Measurements from ENCODE around the gene APOBEC2.

DNA sequence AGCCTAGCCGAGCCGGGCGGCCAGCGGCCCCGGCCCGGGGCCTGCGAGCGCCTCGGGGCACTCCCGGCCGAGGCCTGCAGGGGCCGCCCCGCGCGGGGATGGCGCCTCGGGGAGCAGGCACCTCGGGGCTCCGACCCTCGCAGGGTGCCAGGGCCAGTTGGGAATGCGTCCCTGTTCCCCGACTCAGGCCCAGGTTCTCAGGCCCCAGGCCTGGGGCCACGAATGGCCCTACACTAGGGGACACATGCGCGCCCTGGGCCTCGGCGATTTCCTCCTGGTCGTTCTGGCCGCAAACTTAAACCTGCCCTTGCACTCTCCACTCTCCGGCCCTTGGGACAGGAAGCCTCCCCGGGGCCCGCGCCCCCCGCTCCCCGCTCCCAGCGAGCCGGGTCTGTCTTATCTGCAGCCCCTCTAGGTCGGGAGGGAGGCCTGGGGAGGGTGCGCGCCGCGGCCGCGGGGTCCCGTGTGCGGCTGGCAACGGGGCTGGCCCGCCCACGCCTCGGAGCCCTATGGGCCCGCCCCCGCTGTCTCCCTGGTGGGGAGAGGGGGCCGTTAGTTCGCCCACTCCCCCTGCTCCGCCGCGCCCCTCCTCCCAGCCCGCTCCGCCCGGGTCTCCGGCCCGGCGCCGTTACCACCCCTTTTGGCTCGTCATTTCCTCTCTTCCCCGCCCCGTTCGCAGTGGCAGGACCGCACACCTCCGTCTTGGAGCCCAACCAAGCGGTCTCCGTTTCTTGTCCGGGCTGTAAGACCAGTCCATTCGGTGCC lies 20.4 kb downstream of the APOBEC2 start:
- TF ChIP-seq, protein P1, sequence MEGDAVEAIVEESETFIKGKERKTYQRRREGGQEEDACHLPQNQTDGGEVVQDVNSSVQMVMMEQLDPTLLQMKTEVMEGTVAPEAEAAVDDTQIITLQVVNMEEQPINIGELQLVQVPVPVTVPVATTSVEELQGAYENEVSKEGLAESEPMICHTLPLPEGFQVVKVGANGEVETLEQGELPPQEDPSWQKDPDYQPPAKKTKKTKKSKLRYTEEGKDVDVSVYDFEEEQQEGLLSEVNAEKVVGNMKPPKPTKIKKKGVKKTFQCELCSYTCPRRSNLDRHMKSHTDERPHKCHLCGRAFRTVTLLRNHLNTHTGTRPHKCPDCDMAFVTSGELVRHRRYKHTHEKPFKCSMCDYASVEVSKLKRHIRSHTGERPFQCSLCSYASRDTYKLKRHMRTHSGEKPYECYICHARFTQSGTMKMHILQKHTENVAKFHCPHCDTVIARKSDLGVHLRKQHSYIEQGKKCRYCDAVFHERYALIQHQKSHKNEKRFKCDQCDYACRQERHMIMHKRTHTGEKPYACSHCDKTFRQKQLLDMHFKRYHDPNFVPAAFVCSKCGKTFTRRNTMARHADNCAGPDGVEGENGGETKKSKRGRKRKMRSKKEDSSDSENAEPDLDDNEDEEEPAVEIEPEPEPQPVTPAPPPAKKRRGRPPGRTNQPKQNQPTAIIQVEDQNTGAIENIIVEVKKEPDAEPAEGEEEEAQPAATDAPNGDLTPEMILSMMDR (IDR thresholded peaks at IDR 0.05): peak; percentile 67
- TF ChIP-seq EZH2 (IDR thresholded peaks at IDR 0.05; ENCODE audit: borderline replicate concordance, insufficient read depth, low read depth, low read length, poor library complexity, severe bottlenecking): no peak
